Activated CD4-positive, alpha-beta memory T cell treated with anti-CD3 and anti-CD28 coated beads, Interleukin-2, amount 10 ng/mL, durations not matched to agents 7 days and 5 days (primary cell): ENCODE measurements around the gene MEF2C. TPM values are rescaled to one million over a fixed set of nuclear protein-coding genes. Genes with fewer than 3 reads are reported as not detected.

Experiments used
- CTCF ChIA-PET: fragments of 350-600 bp; sonication (Branson Sonifier 250); formaldehyde crosslinking; loops from one replicate; lab custom pipeline; 2021; ENCODE audit warnings: antibody characterized with exemption, inconsistent platforms; lab: Charles Lee
- POLR2A ChIA-PET: fragments of 350-600 bp; sonication (Branson Sonifier 250); formaldehyde crosslinking; loops from one replicate; lab custom pipeline; 2021; ENCODE audit warnings: antibody characterized with exemption; lab: Charles Lee
- DNase-seq: peaks from one replicate; pipeline ENCODE4 v3.0.0-alpha.2; 2020
- H3K27ac Mint-ChIP-seq: one replicate; pipeline ENCODE4 v1.8.0; 2021; ENCODE audit warnings: mild to moderate bottlenecking, mixed read lengths
- H3K27me3 Mint-ChIP-seq: one replicate; pipeline ENCODE4 v1.8.0; 2021; ENCODE audit warnings: mixed read lengths
- H3K36me3 Mint-ChIP-seq: one replicate; pipeline ENCODE4 v1.8.0; 2021; ENCODE audit warnings: low read depth, mixed read lengths
- H3K4me1 Mint-ChIP-seq: one replicate; pipeline ENCODE4 v1.8.0; 2021; ENCODE audit warnings: mixed read lengths
- H3K4me3 Mint-ChIP-seq: one replicate; pipeline ENCODE4 v1.8.0; 2021; ENCODE audit warnings: mild to moderate bottlenecking, mixed read lengths
- H3K9me3 Mint-ChIP-seq: one replicate; pipeline ENCODE4 v1.8.0; 2021; ENCODE audit warnings: mixed read lengths
- total RNA-seq, 2 experiments: library from RNA; stranded (reverse); gene quantifications; one replicate each; pipeline ENCODE4 v1.2.3, GENCODE V29; 2021

Gene MEF2C
- total RNA-seq, 2 experiments from 2014 or later: 0.03 TPM; not detected in 1

DNA sequence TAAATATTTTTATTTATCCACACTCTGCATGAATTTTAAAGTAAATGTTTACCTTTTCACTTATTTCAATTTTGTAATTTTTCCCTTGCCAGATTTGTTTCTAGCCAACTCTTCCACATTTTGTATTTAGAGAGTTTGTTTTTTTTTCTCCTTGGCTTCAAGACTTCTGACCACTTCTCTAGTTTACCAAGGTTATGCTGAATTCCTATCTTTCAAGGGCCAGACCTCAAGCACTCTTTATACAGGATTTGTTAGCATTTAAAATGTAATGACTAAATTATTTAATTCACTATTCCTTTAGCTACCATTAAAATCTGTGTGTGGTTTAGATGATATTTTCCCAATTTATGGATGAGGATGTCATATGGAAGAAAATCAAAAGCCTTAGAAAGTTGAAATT lies 42.5 kb downstream of the MEF2C start:
- DNase-seq: no peak
- Mint-ChIP-seq H3K4me3 (no peak overlapping the region), H3K9me3 (no peaks in the 10 kb centered on the region), H3K27ac (no peak overlapping the region), H3K27me3 (peaks cover 2% of the 10 kb centered on the region), H3K4me1 (peaks cover 1% of the 10 kb centered on the region), H3K36me3 (no peaks in the 10 kb centered on the region)
- ChIA-PET POLR2A (no interaction called here), CTCF (no interaction called here)

DNA sequence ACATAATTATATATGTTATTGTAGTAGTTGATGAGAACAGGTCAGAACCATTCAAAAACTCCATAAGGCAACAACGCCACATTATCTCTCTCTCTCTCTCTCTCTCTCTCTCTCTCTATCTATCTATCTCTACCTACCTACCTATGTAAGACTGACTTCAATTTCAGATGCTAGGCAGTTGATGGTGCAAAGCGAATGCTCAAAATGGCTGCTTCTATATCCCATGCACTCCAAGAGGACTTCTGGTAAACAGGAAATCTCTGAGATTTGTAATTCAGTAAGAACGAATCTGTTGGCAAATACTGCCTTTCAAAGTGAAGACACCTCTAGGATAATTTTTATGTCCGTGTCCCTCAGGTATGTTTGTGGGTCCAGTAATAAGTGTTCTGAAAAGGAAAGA lies 43.7 kb downstream of the MEF2C start:
- no peaks in the 10 kb centered on the region for H3K36me3 Mint-ChIP-seq
- H3K4me1 Mint-ChIP-seq: no peaks in the 10 kb centered on the region
- peaks cover 2% of the 10 kb centered on the region for H3K27me3 Mint-ChIP-seq
- POLR2A ChIA-PET: interaction anchor here (1.2 kb wide), 1 partner anchor 9 kb away, joined by 3 read pairs; no protein-coding TSS in a partner anchor
- H3K27ac Mint-ChIP-seq: no peak overlapping the region
- DNase-seq: no peak
- CTCF ChIA-PET: no interaction called here
- H3K9me3 Mint-ChIP-seq: no peaks in the 10 kb centered on the region
- H3K4me3 Mint-ChIP-seq: no peak overlapping the region

DNA sequence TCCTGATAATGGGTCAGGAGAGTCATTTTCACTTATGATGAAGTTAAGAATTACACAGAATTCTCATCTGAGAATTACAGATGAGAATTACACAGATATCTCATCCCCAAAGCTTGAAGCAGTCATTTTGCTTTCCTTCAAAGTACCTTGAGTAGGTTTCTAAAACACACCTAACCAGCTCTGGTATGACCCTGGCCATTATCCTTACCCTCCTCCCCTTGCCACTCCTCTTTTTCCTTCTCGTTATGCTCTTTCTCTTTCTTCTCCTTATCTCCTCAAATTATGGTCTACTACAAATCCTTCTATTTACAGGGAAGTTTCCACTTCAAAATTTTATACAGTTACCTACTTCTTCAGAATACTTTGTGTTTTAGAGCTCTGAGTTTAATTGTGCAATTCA lies 44.5 kb downstream of the MEF2C start:
- H3K36me3 Mint-ChIP-seq: no peaks in the 10 kb centered on the region
- H3K27me3 Mint-ChIP-seq: peaks cover 2% of the 10 kb centered on the region

DNA sequence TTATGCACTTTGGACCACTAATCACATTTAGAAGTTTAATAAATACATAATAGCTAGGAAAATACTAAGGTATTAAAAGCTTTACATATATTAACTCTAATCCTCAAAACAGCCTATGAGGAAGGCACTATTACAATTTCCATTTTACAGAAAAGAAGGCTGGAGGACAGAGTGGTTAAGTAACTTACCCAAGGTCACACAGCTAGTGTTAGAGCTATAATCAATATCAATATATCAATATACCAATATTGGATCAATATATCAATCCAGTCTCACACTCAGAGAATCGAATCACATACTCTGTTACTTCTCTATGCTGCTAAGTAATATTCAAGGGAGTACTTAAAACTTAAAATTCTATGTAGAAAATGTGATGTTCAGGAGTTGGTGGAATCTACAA lies 45.2 kb downstream of the MEF2C start:
- ChIA-PET CTCF (no interaction called here), POLR2A (interaction anchor here (1.2 kb wide), 1 partner anchor 8 kb away, joined by 3 read pairs; no protein-coding TSS in a partner anchor)
- no peak for DNase-seq
- Mint-ChIP-seq H3K27me3 (peaks cover 2% of the 10 kb centered on the region), H3K4me3 (no peak overlapping the region), H3K4me1 (no peaks in the 10 kb centered on the region), H3K27ac (no peak overlapping the region), H3K9me3 (no peaks in the 10 kb centered on the region), H3K36me3 (no peaks in the 10 kb centered on the region)

More for the DNA sequence above, 44.5 kb downstream of the MEF2C start:
- ChIA-PET POLR2A (interaction anchor here (1.2 kb wide), 1 partner anchor 9 kb away, joined by 3 read pairs; no protein-coding TSS in a partner anchor), CTCF (no interaction called here)
- no peaks in the 10 kb centered on the region for H3K9me3 Mint-ChIP-seq
- no peak overlapping the region for H3K27ac Mint-ChIP-seq
- H3K4me1 Mint-ChIP-seq: no peaks in the 10 kb centered on the region
- no peak overlapping the region for H3K4me3 Mint-ChIP-seq
- DNase-seq: no peak

DNA sequence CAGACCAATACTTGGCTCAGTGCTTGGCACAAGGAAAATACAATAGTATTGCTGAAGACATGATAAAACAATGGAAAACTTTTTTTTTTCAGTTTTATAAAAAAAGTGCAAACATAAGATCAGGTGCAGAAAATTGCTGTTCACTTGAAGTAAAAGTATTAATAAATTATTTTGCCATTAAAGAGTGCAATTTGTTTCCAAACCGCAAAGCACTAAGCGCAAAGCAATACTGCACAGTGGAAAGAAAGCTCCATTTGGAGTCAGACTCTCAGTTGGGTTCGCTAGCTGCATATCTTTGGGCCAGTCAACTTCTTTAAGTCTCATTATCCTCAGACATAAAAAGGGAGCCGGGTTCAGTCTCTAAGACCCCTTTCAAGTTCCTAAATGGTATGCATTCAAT lies 45.8 kb downstream of the MEF2C start:
- Mint-ChIP-seq H3K27ac (no peak overlapping the region), H3K4me3 (no peak overlapping the region), H3K9me3 (no peaks in the 10 kb centered on the region), H3K27me3 (peaks cover 2% of the 10 kb centered on the region), H3K4me1 (no peaks in the 10 kb centered on the region), H3K36me3 (no peaks in the 10 kb centered on the region)
- POLR2A ChIA-PET: no interaction called here
- CTCF ChIA-PET: no interaction called here
- no peak for DNase-seq

DNA sequence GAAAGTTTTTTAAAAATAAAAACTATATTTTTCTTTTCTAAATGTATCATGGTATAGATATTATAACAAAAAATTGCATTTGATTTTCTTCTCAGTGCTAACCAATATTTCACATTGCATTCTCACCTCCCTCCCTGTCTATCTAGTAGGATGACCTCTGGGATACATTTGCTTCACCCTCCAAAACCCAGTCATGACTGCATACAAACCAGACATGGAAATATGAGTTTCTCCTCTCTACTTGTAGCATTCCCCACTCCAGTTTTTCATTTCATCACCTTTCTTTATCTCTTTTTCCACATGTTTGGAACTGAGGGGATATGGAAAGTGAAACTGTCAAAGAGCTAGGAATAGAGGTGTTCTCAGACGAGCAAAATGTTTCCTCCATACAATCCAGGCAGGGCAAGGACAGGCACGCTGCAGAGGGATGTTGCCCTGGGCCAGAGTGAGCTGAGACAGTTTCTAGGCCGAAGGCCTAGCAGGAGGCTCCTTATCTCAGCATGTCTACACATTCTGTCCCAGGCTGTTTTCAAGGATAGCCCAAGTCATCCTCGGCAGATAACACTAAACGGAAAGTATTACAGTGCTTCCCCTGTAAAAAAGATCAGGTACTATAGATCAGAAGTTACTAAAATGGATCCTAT lies 46.7 kb downstream of the MEF2C start:
- no peak for DNase-seq
- H3K27me3 Mint-ChIP-seq: peaks cover 2% of the 10 kb centered on the region
- POLR2A ChIA-PET: no interaction called here
- no peak overlapping the region for H3K4me3 Mint-ChIP-seq
- H3K9me3 Mint-ChIP-seq: no peaks in the 10 kb centered on the region
- no peaks in the 10 kb centered on the region for H3K36me3 Mint-ChIP-seq
- CTCF ChIA-PET: no interaction called here
- H3K27ac Mint-ChIP-seq: no peak overlapping the region
- H3K4me1 Mint-ChIP-seq: no peaks in the 10 kb centered on the region

DNA sequence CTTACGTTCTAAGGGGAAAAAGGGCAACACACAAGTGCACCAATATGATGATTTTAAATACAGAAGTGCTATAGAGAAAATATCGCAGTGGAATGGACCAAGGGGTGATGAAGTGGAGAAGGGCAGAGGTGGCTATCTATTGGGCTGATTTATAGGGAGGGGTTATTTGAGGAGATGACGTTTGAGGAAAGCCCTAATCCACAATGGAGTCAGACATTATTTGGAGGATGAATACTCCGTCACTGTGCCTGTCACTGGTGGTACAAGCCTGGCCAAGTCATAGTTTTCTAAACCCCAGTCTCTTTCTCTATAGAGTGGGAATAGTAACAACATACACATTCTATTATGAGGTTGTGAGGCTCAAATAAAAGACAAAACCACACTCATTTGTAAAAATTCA lies 48.5 kb downstream of the MEF2C start:
- Mint-ChIP-seq H3K27me3 (peaks cover 2% of the 10 kb centered on the region), H3K27ac (no peak overlapping the region), H3K4me1 (no peaks in the 10 kb centered on the region), H3K4me3 (no peak overlapping the region), H3K9me3 (no peaks in the 10 kb centered on the region), H3K36me3 (no peaks in the 10 kb centered on the region)
- CTCF ChIA-PET: no interaction called here
- POLR2A ChIA-PET: no interaction called here
- DNase-seq: no peak

DNA sequence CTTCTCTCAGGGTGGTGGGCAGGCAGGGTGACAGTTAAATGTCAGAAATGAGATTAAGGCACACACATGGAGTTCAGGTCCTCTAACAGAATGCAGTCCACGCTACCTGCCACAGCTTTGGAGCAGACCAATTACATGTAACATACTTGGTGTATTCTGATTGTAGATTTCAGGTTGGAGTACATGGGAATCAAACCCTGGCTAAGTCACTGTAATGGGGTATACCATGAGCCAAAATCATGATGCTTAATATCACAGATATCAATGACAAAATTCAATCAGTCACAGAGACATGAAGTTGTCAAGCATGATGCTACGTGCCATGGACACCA lies 48.9 kb downstream of the MEF2C start:
- H3K4me1 Mint-ChIP-seq: peaks cover 1% of the 10 kb centered on the region
- DNase-seq: no peak
- no peak overlapping the region for H3K4me3 Mint-ChIP-seq
- ChIA-PET POLR2A (no interaction called here), CTCF (no interaction called here)
- H3K27ac Mint-ChIP-seq: no peak overlapping the region
- no peaks in the 10 kb centered on the region for H3K9me3 Mint-ChIP-seq
- no peaks in the 10 kb centered on the region for H3K36me3 Mint-ChIP-seq
- peaks cover 2% of the 10 kb centered on the region for H3K27me3 Mint-ChIP-seq

DNA sequence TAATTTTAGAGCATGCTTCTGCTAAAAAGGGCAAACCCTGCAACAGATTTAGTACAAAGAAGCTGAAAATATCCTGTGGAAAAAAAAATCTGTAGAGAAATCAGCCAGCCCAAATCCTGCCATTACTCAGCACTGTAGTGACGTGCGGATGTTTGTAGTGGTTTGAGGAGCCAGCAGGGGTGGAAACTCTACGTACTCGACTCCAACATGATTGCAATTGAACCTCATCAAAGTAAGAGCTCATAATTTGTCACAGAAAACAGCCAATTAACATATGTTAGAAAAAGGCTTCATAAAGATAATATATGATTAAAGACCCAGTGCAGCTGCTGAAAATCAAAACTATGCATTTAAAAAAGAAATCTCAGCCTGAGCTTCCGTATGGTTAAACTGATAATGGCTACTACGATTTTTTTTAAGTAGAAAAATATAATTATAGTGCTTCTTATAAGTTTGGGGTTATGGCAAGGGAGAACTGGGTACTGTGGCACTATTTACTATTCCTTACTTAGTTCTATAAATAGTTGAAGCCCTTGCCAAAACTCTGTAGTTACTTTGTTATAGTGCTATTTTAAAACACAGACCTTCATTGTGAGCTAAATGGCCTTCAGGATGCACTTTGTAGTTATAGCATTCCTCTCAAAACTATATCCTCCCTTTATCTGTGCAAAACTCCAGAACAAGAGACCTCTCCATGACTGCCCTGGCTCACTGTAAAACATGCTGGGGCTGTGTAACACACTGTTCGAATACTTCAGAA lies 49.4 kb downstream of the MEF2C start:
- no peak overlapping the region for H3K27ac Mint-ChIP-seq
- POLR2A ChIA-PET: no interaction called here
- DNase-seq: no peak
- no peak overlapping the region for H3K4me3 Mint-ChIP-seq
- no peaks in the 10 kb centered on the region for H3K36me3 Mint-ChIP-seq
- no peaks in the 10 kb centered on the region for H3K9me3 Mint-ChIP-seq
- H3K27me3 Mint-ChIP-seq: peaks cover under 1% of the 10 kb centered on the region
- CTCF ChIA-PET: no interaction called here
- peaks cover 3% of the 10 kb centered on the region for H3K4me1 Mint-ChIP-seq

DNA sequence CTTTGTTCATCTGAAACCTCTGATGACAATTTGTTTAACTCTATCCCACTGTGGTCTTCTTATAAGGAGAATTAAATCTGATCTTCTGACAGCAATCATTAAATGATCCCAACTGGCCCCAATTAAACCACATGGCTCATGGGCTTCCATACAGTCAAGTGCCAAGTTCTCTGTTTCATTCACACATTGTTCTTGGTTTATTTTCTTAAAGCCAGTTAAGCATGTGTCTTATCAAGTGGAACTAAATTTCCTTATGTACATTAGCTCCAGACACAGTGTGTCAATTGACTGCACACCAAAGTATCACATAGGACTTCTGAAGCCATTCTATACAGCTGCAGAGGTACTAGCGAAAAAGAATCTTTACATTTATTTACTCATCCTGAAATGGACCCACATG lies 51.2 kb downstream of the MEF2C start:
- CTCF ChIA-PET: no interaction called here
- no peak for DNase-seq
- peaks cover 3% of the 10 kb centered on the region for H3K27me3 Mint-ChIP-seq
- H3K9me3 Mint-ChIP-seq: no peaks in the 10 kb centered on the region
- peaks cover 13% of the 10 kb centered on the region for H3K4me1 Mint-ChIP-seq
- no peaks in the 10 kb centered on the region for H3K36me3 Mint-ChIP-seq
- no peak overlapping the region for H3K4me3 Mint-ChIP-seq
- POLR2A ChIA-PET: no interaction called here
- H3K27ac Mint-ChIP-seq: no peak overlapping the region

DNA sequence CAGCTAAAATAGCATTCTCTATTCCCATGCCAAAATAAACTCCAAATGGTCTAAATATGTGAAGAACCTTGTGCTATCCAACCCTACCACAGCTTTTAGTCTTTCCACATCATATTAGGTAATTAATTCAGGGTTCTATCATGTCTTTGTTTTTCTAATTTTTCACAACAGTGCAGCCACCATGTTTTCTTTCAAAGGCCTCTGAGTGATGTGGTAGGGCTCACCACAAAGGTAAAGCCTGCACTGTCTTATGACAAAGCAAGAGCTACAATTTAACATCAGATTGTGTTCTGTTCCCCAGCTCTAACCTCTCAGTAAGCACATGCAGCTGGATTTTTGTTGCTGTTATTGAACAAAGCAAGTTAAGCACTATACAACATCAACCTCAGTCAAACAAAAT lies 52.4 kb downstream of the MEF2C start:
- ChIA-PET CTCF (no interaction called here), POLR2A (interaction anchor here (1.0 kb wide), 1 partner anchor 8 kb away, joined by 3 read pairs; no protein-coding TSS in a partner anchor)
- Mint-ChIP-seq H3K4me1 (peaks cover 13% of the 10 kb centered on the region), H3K4me3 (no peak overlapping the region), H3K27ac (no peak overlapping the region), H3K27me3 (peaks cover 3% of the 10 kb centered on the region), H3K9me3 (no peaks in the 10 kb centered on the region), H3K36me3 (no peaks in the 10 kb centered on the region)
- DNase-seq: no peak

DNA sequence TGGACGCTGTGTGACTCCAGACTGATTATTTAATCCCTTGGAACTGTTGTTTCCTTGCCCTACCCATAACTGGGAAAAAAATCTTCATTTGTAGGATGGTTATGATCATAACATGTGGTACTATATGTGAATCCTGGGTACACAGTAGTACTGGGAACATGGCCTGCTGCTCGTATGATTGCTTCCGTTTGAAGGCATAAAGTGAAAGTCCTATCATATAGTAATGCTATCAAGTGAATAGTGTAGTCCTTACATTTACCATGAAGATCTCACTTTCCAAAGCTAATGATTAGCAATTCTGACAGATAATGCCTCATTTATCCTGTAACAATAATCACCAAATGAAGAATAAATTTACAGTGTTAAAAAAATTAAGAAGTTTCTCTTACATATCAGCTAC lies 53.2 kb downstream of the MEF2C start:
- POLR2A ChIA-PET: interaction anchor here (1.0 kb wide), 1 partner anchor 9 kb away, joined by 3 read pairs; no protein-coding TSS in a partner anchor
- CTCF ChIA-PET: interaction anchor here (0.7 kb wide), 1 partner anchor 42 kb away, joined by 3 read pairs; no protein-coding TSS in a partner anchor
- DNase-seq: no peak
- Mint-ChIP-seq H3K27ac (no peak overlapping the region), H3K4me3 (no peak overlapping the region), H3K4me1 (peaks cover 13% of the 10 kb centered on the region), H3K27me3 (peaks cover 3% of the 10 kb centered on the region), H3K36me3 (no peaks in the 10 kb centered on the region), H3K9me3 (no peaks in the 10 kb centered on the region)

DNA sequence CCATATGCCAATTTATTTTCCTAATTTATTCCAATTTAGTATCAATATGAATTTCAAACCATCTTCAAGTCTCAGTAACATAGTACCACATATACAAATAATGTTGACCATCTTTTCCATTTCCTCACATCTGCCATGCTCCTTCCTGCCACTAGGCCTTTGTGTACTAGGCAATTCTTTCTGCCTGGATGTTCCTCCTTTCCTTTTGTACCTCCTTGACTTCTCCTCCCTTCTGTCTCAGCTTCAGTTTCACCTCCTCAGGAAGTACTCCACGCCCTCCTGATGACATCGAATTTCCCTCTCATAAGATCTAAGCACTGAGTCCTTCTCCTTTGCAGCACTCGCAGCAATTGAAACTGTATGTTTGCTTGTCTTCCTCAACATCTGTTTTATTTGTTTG lies 53.9 kb downstream of the MEF2C start:
- DNase-seq: no peak
- Mint-ChIP-seq H3K9me3 (no peaks in the 10 kb centered on the region), H3K4me1 (peaks cover 13% of the 10 kb centered on the region), H3K36me3 (no peaks in the 10 kb centered on the region), H3K27me3 (peaks cover 3% of the 10 kb centered on the region), H3K27ac (no peak overlapping the region), H3K4me3 (no peak overlapping the region)
- POLR2A ChIA-PET: no interaction called here
- CTCF ChIA-PET: interaction anchor here (0.7 kb wide), 1 partner anchor 42 kb away, joined by 3 read pairs; no protein-coding TSS in a partner anchor
